Activated CD4-positive, alpha-beta T cell treated with anti-CD3 and anti-CD28 coated beads for 1 hour (primary cell): ENCODE results near the gene MSS51.
A peak's percentile ranks its signal among the peaks of the same experiment; 100 is the strongest.
"Not testable (repeated sequence)": the region's sequence is repeated elsewhere in the genome, so short reads cannot be mapped to it uniquely, and the experiment has no call there.

Experiments
- DNase-seq: peaks from one replicate; pipeline ENCODE4 v3.0.0-alpha.2; 2020

The MSS51 gene

GRCh38 chr10:73413528-73414229 is 19.7 kb downstream of the MSS51 start, which contains the start of gene ANXA7:
Gene ANXA7 (minus strand): TSS chr10:73414058. CDS start chr10:73400856, 13,202 bp downstream.
- DNase-seq, result peak; percentile 88

GRCh38 chr10:73413108-73413527 is 20.2 kb downstream of the MSS51 start:
- no peak for DNase-seq

- no peak for DNase-seq
These were observed 22.5 kb downstream of the MSS51 start for GRCh38 chr10:73410897-73411296.

DNA sequence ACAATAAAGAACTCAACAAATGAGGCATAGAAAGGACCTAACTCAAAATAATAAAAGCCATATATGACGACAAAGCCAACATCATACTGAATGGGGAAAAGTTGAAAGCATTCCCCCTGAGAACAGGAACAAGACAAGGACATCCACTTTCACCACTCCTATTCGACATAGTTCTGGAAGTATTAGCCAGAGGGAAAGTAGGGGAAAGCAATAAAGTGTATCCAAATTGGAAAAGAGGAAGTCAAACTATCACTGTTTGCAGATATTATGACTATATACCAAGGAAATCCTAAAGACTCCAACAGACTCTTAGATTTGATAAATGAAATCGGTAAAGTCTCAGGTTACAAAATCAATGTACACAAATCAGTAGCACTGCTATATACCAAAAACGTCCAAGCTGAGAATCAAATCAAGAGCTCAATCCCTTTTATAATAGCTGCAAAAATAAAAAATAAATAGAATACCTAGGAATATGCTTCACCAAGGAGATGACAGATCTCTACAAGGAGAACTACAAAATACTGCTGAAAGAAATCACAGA is 24.3 kb downstream of the MSS51 start:
- DNase-seq, result no peak

DNA sequence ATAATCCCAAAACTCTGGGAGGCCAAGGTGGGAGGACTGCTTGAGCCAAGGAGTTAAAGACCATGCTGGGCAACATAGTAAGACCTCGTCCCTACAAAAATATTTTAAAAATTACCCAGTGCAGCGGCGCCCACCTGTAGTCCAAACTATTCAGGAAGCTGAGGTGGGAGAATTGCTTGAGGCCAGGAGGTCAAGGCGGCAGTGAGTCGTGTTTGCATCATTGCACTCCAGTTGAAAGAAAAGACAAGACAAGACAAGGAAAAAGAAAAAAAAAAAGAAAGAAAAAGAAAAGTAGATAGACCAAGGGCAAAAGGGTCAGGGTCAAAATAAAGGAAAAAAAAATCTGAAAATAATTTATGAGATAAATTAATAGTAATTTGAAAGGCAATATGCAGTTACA is 25.3 kb downstream of the MSS51 start:
- no peak for DNase-seq

DNA sequence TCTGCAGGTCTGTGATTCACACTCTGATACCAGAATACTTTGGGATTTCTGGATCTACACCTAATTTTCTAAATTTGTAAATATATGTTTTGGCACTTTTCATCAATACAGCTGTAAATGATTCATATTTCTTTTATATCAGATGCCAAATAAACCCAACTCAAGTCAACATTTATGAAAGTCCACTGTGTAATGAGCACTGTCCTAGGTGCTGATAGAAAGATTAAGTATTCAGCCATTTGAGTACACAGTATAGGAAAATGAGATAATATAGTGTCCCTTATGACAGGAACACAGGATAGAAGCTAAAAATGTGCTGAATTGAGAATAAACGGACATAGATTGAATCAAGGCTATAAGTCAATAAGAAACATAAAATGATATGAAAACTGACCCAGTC is 25.9 kb downstream of the MSS51 start:
- no peak for DNase-seq

DNA sequence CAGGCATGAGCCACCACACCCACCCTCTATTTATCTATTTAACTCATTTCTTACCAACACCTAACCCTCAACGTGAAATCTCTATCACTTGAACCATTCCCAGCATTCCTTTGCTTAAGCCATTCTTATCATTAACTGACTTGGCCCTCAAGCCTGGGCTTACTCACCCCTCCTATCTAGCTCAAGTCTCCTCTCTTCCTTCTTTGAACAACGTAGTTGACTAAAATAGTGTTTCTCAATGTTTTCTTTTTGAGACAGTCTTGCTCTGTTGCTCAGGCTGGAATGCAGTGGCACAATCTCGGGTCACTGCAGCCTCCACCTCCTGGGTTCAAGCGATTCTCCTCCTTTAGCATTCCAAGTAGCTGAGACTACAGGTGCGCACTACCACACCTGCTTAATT is 26.5 kb downstream of the MSS51 start:
- DNase-seq, result no peak

DNA sequence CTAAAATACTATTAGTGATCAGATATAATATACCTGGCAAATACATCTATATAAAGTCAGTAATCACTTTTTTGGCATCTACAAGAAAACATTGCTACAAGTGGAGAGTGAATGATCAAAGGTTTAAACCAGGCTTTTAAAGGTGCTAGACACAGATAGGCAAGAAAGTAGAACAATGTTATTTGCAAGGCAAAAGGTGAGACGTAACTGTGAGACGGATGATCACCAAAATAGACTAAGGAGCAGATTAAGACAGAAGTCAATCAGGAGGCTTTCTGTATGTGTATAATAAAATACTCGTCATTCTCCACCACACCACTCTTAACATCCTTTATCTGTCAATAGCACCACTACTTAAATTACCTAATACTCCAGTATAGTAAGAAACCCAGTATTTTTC is 27.8 kb downstream of the MSS51 start:
- no peak for DNase-seq

GRCh38 chr10:73404690-73405089 is 28.7 kb downstream of the MSS51 start:
- no peak for DNase-seq

- DNase-seq, result no peak
These were observed 31.7 kb downstream of the MSS51 start for GRCh38 chr10:73401636-73402035.

DNA sequence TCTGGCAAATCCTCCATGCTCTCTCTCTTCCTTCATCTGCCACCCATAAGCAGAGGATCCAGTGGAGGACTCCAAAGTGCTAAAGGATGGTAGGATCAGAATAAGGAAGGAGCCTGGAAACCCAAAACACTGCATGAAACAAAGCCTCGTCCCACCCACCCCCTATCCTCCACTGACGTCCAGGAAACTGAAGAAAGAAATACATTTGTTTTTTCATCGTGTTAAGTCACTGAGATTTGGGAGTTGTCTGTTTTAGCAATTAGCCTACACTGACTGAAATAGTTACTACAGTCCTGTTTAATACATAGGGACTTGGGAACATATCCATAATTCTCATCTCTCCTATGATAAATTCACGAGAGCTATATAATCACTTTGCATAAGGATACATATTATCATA is 34.3 kb downstream of the MSS51 start:
- DNase-seq, result no peak

DNA sequence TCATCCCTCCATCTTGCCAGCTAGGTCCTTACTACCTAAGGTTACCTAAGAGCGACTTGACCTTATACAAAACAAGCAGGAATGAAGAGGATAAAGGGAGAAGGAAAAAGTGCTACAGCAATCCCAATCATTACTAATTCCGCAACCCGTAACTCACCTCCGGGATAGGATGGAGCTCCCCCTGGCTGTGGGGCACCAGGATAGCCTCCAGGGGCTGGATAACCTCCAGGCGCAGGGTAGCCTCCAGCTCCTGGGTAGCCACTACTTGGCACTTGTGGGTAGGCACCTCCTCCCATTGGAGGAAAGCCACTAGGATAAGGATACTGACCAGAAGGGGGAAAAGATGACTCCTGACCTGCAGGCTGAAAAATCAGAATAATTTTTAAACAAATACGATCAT is 35.3 kb downstream of the MSS51 start:
- DNase-seq, result no peak

GRCh38 chr10:73394325-73394724 is 39.0 kb downstream of the MSS51 start:
- not testable (repeated sequence) for DNase-seq

- DNase-seq, result no peak
These were observed 45.1 kb downstream of the MSS51 start for GRCh38 chr10:73388228-73388627.

DNA sequence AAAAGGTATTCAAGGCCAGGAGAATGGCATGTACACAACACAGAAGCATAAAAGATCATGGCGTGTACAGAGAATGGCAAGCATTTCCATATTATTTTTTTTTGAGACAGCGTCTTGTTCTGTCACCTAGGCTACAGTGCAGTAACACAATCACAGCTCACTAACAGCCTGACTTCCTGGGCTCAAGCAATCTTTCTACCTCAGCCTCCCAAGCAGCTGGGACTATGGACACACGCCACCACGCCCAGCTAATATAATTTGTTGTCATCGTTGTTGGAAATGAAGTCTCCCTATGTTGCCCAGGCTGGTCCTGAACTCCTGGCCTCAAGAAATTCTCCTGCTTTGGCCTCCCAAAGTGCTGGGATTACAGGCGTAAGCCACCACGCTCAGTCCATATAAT is 46.8 kb downstream of the MSS51 start:
- no peak for DNase-seq

DNA sequence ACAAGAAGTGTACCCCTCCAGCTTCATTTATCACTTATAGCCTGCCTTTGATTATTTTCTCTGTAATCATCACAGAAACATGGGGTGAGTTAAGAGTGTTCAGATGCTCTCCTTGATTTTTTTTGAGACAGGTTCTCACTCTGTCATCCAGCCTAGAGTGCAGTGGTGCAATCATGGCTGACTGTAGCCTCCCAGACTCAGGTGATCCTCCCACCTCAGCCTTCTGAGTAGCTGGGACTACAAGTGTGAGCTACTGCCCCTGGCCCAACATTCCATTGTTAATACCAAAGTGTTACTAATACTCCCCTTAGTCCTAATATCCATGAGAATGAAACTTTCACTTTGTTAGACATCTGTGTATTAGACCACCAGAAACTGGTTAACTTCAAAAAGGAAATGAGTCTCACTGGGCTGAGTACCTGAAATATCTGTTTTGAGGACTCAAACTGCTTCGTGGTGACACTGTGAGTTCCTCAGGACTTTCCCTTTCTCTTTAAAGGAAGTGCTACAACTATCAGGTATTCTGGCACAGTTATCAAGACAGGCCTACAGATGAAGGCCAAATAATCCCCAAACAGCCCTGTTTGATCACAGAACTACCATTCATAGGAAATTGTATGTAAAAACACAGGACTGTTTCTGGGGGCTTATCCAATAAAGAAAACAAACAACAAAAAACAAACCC is 54.2 kb downstream of the MSS51 start:
- no peak for DNase-seq

- DNase-seq, result no peak
These were observed 56.7 kb downstream of the MSS51 start for GRCh38 chr10:73376679-73377078.
